Gastrocnemius medialis (tissue), 4 donors: ENCODE results near the gene GPC6.

Experiments used
- POLR2A ChIP-seq, 2 donors: fragments of 450-650 bp; IDR thresholded peaks; one replicate each; pipeline ENCODE4 v1.6.1; 2017; ENCODE audit warnings: antibody characterized with exemption in 2 of 2, mild to moderate bottlenecking in 2 of 2, moderate library complexity in 2 of 2
- TF ChIP-seq, protein P1 (sequence below), 5 experiments: fragments of 450-650 bp in 3 of 5; fragments of 200-600 bp in 2 of 5; sonication (generic) in 2 of 5; IDR thresholded peaks in 4 of 5; conservative IDR thresholded peaks in 1 of 5; 1 replicate in 4 of 5; 2 replicates in 1 of 5; pipeline ENCODE4 v1.5.1; 2016 to 2019; ENCODE audit warnings: antibody characterized with exemption in 5 of 5, mild to moderate bottlenecking in 3 of 5, moderate library complexity in 3 of 5

DNA sequence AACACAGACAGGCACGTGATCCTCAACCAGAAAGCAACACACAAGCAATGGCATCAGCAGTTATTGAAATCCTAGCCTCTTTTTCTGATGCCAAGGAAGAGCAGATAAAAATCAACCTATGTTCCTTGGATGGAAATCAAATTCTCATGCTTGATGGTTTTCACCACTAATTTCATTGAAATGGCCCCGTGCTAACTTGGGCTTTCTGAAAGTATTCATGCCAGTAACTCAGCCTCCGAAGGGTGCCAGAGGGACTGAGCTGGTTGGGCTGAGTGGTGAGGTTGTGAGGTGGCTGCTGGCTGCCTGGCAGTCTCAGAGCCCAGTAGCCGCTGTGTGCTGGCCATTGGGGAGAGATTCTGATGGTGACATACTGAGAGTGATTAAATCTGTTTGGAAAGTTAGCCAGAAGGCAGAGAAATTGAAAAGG is 943.6 kb downstream of the GPC6 start:
- TF ChIP-seq, protein P1, sequence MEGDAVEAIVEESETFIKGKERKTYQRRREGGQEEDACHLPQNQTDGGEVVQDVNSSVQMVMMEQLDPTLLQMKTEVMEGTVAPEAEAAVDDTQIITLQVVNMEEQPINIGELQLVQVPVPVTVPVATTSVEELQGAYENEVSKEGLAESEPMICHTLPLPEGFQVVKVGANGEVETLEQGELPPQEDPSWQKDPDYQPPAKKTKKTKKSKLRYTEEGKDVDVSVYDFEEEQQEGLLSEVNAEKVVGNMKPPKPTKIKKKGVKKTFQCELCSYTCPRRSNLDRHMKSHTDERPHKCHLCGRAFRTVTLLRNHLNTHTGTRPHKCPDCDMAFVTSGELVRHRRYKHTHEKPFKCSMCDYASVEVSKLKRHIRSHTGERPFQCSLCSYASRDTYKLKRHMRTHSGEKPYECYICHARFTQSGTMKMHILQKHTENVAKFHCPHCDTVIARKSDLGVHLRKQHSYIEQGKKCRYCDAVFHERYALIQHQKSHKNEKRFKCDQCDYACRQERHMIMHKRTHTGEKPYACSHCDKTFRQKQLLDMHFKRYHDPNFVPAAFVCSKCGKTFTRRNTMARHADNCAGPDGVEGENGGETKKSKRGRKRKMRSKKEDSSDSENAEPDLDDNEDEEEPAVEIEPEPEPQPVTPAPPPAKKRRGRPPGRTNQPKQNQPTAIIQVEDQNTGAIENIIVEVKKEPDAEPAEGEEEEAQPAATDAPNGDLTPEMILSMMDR (IDR thresholded peaks at IDR 0.05 in 4 of 5, conservative IDR thresholded peaks at IDR 0.05 in 1 of 5): no peak
- TF ChIP-seq POLR2A (IDR thresholded peaks at IDR 0.05): no peak
